Fibroblast of villous mesenchyme (primary cell): Measurements from ENCODE around the gene TNIP1. TPM values are rescaled to one million over a fixed set of nuclear protein-coding genes. Genes with fewer than 3 reads are reported as not detected.

ENCODE experiments used
- DNase-seq: peaks from one replicate; pipeline ENCODE4 v3.0.0-alpha.2; 2010; ENCODE audit warnings: low read depth
- H3K4me3 ChIP-seq: 2 replicates; pipeline ENCODE4 v1.5.1; 2011; ENCODE audit warnings: low read depth, mild to moderate bottlenecking, low read length
- CTCF ChIP-seq: IDR thresholded peaks from 2 replicates; pipeline ENCODE4 v1.5.1; 2012; ENCODE audit warnings: low read depth, mild to moderate bottlenecking, low read length; ENCODE audit not compliant: insufficient read depth
- total RNA-seq: library from RNA; depleted of rRNA; stranded (reverse); fragments of >200 nt; gene quantifications from 2 replicates; pipeline ENCODE4 v1.2.3, GENCODE V29; 2012

The TNIP1 gene
- total RNA-seq, 1 donor, result 108 TPM

- TF ChIP-seq CTCF, result no peak
- no peak overlapping the region for H3K4me3 ChIP-seq
- DNase-seq, result no peak
Measured at GRCh38 chr5:151062405-151063141, 18.3 kb downstream of the TNIP1 start.

GRCh38 chr5:151060742-151061141 is 20.1 kb downstream of the TNIP1 start:
- no peak for DNase-seq
- no peak overlapping the region for H3K4me3 ChIP-seq
- no peak for TF ChIP-seq CTCF

- TF ChIP-seq CTCF, result no peak
- no peak overlapping the region for H3K4me3 ChIP-seq
- no peak for DNase-seq
Measured at GRCh38 chr5:151058891-151059489, 21.8 kb downstream of the TNIP1 start.

GRCh38 chr5:151058301-151058700 is 22.5 kb downstream of the TNIP1 start:
- DNase-seq, result no peak
- no peak for TF ChIP-seq CTCF
- H3K4me3 ChIP-seq, result no peak overlapping the region

DNA sequence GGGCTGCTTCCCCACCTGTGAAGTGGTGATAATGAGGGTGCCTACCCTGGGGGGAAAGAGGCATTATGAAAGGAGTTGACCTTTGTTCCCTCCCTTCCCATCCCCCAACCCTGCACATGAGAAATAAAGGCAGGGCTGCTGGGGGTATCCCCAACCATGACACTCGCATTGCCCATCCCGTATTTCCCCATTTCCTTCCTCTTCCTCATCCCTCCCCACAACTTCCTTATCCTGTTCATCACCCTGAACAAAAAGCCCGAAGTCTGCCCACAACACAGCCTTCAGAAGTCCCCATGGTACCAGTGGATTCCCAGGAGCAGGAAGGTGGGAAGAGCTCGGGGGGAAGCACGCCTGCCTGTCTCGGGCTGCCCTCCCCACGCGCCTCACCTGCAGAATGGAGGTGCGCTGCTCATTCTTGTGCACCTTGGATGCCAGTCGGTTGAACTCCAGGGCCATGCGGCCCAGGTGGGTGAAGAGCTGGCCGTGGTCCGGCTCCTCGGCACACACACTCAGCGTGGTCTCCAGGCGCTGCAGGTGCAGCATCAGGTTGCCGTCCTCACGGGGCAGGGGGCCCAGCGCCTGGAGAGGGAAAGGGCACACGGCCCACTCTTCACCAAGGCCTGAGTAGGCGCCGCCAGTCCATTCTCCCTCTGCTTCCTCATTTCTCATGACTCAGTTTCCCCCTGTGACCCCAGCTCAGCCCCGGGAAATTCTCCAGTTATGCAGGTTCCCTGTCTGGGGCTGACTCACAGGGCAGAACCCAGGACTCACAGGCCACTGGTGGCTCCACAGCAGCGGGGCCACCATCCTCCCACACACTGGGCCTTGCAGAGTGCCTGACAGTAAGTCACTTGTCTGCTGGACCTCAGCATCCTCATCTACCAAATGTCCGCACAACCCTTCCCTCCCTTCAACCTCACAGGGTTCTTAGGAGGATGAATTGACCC is 24.2 kb downstream of the TNIP1 start:
- no peak for TF ChIP-seq CTCF
- H3K4me3 ChIP-seq, result no peak overlapping the region
- no peak for DNase-seq

- TF ChIP-seq CTCF, result no peak
- no peak overlapping the region for H3K4me3 ChIP-seq
- no peak for DNase-seq
Measured at GRCh38 chr5:151055336-151055735, 25.5 kb downstream of the TNIP1 start.
